LoVo (cell line): ENCODE data around the gene SLC27A5.
A peak's percentile ranks its signal among the peaks of the same experiment; 100 is the strongest.
"Not testable (repeated sequence)": the region's sequence is repeated elsewhere in the genome, so short reads cannot be mapped to it uniquely, and the experiment has no call there.

Experiments
- DNase-seq: peaks from one replicate; pipeline ENCODE4 v3.0.0-alpha.2; 2016; ENCODE audit warnings: low spot score

The SLC27A5 gene

DNA sequence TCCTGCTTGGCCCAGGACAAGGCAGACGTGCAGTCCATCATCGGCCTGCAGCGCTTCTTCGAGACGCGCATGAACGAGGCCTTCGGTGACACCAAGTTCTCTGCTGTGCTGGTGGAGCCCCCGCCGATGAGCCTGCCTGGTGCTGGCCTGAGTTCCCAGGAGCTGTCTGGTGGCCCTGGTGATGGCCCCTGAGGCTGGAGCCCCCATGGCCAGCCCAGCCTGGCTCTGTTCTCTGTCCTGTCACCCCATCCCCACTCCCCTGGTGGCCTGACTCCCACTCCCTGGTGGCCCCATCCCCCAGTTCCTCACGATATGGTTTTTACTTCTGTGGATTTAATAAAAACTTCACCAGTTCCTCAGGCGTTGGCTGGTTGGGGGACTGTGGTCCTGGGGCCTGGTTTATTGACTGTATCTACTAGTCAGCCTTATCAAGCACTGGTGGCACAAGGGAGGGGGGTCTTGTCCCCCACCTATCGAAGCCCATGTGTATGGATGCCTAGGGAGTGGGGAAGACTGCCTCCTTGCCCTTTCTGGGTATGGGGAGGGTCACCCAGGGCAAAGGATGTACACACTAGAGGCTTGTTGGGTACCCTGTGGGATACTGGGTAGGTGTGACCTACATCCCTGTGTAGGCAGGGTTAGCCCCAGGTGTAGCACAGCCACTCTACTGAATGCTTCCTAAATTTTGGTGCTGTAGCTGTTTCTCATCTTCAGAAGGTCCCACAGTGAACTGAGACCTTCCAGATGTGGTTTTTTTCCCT, 38.8 kb upstream of the SLC27A5 start:
- no peak for DNase-seq

DNA sequence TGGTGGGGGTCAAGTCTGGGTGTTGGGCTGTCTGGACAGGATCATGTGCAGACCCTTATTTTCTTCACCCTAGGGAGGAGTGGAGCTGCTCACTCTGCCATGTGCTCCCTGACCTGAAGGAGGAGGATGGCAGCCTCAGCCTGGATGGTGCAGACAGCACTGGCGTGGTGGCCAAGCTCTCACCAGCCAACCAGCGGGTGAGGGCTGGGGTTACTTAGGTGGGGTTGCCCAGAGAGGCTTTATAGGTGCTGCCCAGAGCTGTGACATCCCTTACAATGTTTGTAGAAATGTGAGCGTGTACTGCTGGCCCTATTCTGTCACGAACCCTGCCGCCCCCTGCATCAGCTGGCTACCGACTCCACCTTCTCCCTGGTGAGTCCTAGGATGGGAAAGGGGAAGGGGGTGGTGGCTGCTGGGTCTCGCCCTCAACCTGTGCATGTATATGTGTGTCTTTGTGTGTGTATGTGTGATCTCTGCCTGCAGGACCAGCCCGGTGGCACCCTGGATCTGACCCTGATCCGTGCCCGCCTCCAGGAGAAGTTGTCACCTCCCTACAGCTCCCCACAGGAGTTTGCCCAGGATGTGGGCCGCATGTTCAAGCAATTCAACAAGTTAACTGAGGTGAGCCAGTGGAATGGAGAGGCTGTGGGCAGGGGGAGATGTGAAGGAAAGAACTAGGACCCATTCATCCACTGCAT, 38.0 kb upstream of the SLC27A5 start:
- DNase-seq = no peak

GRCh38 chr19:58548859-58549663, 37.3 kb upstream of the SLC27A5 start:
- DNase-seq = no peak

DNA sequence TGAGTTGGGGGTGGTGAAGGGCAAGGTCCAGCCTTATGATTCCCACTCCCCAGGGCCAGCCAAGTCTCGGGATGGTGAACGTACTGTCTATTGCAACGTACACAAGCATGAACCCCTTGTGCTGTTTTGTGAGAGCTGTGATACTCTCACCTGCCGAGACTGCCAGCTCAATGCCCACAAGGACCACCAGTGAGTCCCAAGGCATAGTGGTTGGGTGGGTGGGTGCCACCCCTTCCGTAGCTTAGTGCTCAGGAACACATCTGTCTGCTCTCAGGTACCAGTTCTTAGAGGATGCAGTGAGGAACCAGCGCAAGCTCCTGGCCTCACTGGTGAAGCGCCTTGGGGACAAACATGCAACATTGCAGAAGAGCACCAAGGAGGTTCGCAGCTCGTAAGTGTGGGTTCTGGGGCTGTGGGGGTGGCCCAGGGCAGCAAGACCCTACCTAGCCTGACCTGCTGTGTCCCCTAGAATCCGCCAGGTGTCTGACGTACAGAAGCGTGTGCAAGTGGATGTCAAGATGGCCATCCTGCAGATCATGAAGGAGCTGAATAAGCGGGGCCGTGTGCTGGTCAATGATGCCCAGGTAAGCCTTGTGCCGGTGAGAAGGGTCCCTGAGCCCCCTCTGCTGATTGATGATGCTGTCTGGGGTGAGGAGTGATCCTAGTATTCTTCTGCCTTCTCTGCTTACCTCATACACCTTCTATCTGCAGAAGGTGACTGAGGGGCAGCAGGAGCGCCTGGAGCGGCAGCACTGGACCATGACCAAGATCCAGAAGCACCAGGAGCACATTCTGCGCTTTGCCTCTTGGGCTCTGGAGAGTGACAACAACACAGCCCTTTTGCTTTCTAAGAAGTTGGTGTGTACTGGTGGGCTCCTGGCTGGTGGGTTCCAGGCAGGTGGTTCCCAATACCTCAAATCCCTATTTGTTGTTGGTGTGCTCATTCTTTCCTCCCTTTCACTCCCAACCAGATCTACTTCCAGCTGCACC, 35.8 kb upstream of the SLC27A5 start:
- DNase-seq = no peak

DNA sequence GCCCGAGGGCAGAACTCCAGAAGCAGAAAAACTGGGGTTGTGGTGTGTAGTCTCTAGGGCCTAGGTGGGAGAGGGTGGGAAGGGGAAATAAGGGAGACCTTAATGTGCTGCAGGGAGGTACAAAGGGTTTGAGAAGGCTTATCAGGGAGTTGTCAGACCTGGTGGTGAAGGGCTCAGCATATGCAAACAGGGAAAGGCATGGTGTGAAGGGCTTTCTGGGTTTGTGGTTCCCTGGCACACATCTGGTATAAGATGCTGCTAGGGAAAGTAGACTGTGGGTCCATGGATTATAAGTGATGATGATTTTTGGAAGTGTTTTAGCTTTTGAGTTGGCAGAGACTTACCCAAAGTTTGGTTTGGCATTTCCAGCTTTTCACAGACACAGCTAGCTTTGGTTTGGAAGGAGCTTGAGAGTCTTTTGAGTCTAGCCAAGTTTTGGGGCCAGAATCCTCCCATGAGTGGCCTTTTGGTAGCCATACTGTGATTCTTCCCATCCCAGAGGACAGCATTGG, 34.3 kb upstream of the SLC27A5 start:
- DNase-seq = no peak

- DNase-seq = no peak
Measured at GRCh38 chr19:58545286-58546018, 33.7 kb upstream of the SLC27A5 start.

DNA sequence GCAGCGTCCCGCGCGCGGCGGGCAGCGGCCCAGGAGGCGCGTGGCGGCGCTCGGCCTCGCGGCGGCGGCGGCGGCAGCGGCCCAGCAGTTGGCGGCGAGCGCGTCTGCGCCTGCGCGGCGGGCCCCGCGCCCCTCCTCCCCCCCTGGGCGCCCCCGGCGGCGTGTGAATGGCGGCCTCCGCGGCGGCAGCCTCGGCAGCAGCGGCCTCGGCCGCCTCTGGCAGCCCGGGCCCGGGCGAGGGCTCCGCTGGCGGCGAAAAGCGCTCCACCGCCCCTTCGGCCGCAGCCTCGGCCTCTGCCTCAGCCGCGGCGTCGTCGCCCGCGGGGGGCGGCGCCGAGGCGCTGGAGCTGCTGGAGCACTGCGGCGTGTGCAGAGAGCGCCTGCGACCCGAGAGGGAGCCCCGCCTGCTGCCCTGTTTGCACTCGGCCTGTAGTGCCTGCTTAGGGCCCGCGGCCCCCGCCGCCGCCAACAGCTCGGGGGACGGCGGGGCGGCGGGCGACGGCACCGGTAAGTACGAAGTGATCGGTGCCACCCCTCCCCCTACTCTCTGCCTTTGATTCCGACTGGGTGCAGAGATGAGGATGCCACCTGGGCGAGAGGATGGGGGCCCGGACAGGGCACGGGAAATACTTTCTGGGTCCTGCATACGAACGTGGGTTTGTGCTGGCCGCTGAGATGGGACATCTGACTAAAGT, 32.9 kb upstream of the SLC27A5 start:
- peak; percentile 65 for DNase-seq

- DNase-seq = peak; percentile 98
Measured at GRCh38 chr19:58543826-58544590, 32.2 kb upstream of the SLC27A5 start, which contains the start of gene TRIM28. Gene TRIM28, plus strand, starts transcription at chr19:58544064. Its CDS starts 694 bp downstream, at chr19:58544758.

DNA sequence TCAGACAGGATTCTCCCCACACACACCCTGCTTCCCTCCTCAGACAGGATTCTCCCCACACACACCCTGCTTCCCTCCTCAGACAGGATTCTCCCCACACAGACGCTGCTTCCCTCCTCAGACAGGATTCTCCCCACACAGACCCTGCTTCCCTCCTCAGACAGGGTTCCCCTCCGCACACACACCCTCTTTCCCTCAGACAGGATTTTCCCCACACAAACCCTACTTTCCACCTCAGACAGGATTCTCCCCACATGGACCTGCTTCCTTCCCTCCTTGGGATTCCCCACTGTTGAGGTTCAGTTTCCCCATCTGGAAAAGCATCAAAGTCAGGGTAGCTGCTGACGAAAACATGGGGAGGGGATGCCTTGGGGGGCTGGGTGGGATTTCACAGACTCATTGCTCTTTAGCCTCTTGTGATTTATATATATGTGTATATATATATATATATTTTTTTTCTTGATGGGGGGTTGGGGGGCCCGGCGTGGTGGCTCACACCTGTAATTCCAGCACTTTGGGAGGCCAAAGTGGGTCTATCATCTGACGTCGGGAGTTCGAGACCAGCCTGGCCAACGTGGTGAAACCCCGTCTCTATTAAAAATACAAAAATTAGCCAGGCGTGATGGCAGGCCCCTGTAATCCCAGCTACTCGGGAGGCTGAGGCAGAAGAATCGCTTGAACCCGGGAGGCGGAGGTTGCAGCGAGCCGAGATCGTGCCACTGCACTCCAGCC, 31.0 kb upstream of the SLC27A5 start:
- DNase-seq = not testable (repeated sequence)

- DNase-seq = not testable (repeated sequence)
Measured at GRCh38 chr19:58539169-58539559, 27.4 kb upstream of the SLC27A5 start.

DNA sequence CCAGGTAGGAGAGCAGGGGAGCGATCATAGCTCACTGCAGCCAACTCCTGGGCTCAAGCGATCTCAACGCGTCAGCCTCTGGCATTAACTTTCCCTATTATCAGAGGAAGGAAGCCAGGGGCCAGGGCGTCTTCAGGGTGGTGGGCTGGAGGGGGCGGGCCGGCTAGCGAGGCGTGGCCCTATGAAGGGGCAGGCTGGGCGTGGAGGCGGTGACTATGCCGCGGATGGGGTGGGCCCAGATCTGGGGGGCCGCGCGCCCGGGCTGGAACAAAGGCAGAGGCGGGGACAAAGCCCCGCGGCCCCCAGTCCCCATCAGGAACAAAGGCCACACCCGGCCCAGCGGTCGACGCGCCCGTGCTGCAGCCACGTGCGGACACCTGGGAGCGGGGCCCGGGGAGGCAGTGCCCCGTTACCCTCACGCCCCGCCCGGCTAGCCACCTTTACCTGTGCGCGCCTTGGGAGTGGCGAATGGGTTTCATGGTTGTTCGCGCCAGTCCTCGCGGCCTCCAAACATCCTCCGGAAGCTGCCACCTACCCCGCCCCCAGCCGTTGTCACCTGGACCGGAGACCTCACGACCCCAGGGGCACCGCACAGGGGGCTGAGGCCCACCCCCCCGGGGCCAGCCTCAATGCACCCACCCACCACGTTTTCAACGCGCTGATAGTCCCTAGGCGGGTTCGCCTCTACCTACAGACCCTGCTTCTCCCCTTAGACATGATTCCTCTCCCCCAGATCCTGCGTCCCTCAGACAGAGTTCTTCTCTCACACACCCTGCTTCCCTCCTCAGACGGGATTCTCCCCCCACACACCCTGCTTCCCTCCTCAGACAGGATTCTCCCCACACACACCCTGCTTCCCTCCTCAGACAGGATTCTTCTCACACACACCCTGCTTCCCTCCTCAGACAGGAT, 26.7 kb upstream of the SLC27A5 start:
- DNase-seq = no peak

- DNase-seq = no peak
Measured at GRCh38 chr19:58536852-58537798, 25.3 kb upstream of the SLC27A5 start.

GRCh38 chr19:58535857-58536256, 24.1 kb upstream of the SLC27A5 start:
- no peak for DNase-seq

DNA sequence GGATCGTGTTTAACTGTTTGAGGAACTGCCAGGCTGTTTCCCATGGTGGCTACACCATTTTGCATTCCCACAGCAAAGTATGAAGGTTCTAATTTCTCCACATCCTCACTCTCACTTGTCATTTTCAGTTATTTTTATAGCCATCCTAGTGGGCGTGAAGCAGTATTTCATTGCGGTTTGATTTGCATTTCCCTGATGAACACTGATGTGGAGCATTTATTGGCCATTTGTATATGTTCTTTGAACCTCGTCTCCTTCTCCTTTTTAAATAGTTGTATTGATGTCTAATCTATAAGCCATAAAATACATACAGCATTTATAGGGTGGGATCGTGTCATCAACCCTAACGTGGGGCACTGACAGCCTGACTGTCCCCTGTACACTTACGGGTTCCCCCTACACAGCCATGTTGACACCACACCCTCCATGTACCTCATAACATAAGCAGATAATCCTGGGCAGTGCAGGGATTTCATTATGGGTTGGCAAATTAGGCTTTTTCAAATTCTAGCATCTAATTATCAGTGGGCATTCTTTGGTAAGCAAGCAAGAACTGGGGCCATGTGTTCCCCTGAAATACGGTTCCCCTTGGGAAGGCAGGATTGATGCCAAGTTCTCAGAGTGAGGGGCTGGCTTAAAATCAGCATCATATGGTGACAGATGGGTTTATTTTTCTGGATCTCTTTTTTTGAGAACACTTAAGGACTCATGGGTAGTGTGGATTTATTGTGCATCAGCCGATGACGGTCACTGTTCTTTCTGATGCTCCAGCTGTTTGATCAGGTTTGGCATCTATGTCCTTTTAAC, 19.4 kb upstream of the SLC27A5 start:
- no peak for DNase-seq

DNA sequence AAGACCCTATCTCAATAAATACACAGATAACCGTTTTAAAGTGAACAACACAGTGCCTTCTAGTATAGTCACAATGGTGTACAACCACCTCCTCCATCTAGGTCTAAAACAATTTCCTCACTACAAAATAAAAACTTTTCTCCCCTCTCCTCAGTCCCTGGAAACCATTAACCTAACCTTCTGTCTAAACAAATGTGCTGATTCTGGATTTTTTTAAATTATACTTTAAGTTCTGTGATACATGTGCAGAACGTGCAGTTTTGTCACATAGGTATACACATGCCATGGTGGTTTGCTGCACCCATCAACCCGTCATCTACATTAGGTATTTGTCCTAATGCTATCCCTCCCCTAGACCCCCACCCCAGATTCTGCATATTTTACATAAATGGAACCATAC, 17.6 kb upstream of the SLC27A5 start:
- DNase-seq = no peak
